HEK293T (cell line): ENCODE results near the gene ARHGAP21.

Source experiments
- BHLHE40 ChIP-seq: fragments of 450-650 bp; IDR thresholded peaks from 2 replicates; pipeline ENCODE4 v1.6.1; 2016; ENCODE audit warnings: mild to moderate bottlenecking, moderate library complexity, borderline replicate concordance
- ELF4 ChIP-seq: fragments of 450-650 bp; IDR thresholded peaks from 2 replicates; pipeline ENCODE4 v1.6.1; 2017; ENCODE audit warnings: antibody characterized with exemption
- FOXA1 ChIP-seq: fragments of 450-650 bp; IDR thresholded peaks from 2 replicates; pipeline ENCODE4 v1.6.1; 2016; ENCODE audit warnings: mild to moderate bottlenecking
- FOXK2 ChIP-seq: fragments of 450-650 bp; IDR thresholded peaks from 2 replicates; pipeline ENCODE4 v1.6.1; 2016; ENCODE audit warnings: mild to moderate bottlenecking
- FOXM1 ChIP-seq: fragments of 450-650 bp; IDR thresholded peaks from 2 replicates; pipeline ENCODE4 v1.6.1; 2017; ENCODE audit warnings: mild to moderate bottlenecking, borderline replicate concordance
- HDGF ChIP-seq: fragments of 450-650 bp; IDR thresholded peaks from 2 replicates; pipeline ENCODE4 v1.6.1; 2017; ENCODE audit warnings: antibody characterized with exemption, borderline replicate concordance
- L3MBTL2 ChIP-seq: fragments of 450-650 bp; conservative IDR thresholded peaks from 2 replicates; pipeline ENCODE4 v1.6.1; 2016; ENCODE audit warnings: mild to moderate bottlenecking
- LEF1 ChIP-seq: fragments of 450-650 bp; IDR thresholded peaks from 2 replicates; pipeline ENCODE4 v1.6.1; 2017; ENCODE audit warnings: mild to moderate bottlenecking, borderline replicate concordance
- NFRKB ChIP-seq: fragments of 450-650 bp; IDR thresholded peaks from 2 replicates; pipeline ENCODE4 v1.6.1; 2016; ENCODE audit warnings: mild to moderate bottlenecking, moderate library complexity
- PKNOX1 ChIP-seq: fragments of 450-650 bp; IDR thresholded peaks from 2 replicates; pipeline ENCODE4 v1.6.1; 2016
- SP1 ChIP-seq: fragments of 450-650 bp; IDR thresholded peaks from 2 replicates; pipeline ENCODE4 v1.6.1; 2017
- SUZ12 ChIP-seq: fragments of 450-650 bp; IDR thresholded peaks from 2 replicates; pipeline ENCODE4 v1.6.1; 2016; ENCODE audit warnings: mild to moderate bottlenecking
- TARDBP ChIP-seq: fragments of 450-650 bp; IDR thresholded peaks from 2 replicates; pipeline ENCODE4 v1.6.1; 2016
- ZNF384 ChIP-seq: fragments of 450-650 bp; IDR thresholded peaks from 2 replicates; pipeline ENCODE4 v1.6.1; 2016

GRCh38 chr10:24574578-24575155 lies 149.0 kb downstream of the ARHGAP21 start:
- TF ChIP-seq FOXA1 (no peak), HDGF (no peak), FOXK2 (no peak), FOXM1 (no peak), ELF4 (no peak), SUZ12 (no peak), SP1 (no peak), TARDBP (no peak), LEF1 (no peak), BHLHE40 (no peak), PKNOX1 (no peak), ZNF384 (no peak), L3MBTL2 (no peak), NFRKB (no peak)
